AG10803 (cell line): Measurements from ENCODE around the gene SLCO4C1.

ENCODE experiments used
- DNase-seq: peaks from one replicate; pipeline ENCODE4 v3.0.0; 2010; ENCODE audit warnings: low read depth
- H3K4me3 ChIP-seq: 2 replicates; pipeline ENCODE4 v1.5.1; 2011; ENCODE audit warnings: mild to moderate bottlenecking, low read length, control low read depth
- CTCF ChIP-seq: conservative IDR thresholded peaks from 2 replicates; pipeline ENCODE4 v1.5.1; 2011; ENCODE audit warnings: mild to moderate bottlenecking, low read length, control low read depth, inconsistent platforms

Gene SLCO4C1

GRCh38 chr5:102309586-102309985, 13.5 kb upstream of the SLCO4C1 start:
- TF ChIP-seq CTCF, result no peak
- DNase-seq, result no peak

GRCh38 chr5:102307232-102307631, 11.1 kb upstream of the SLCO4C1 start:
- no peak for TF ChIP-seq CTCF
- H3K4me3 ChIP-seq, result no peak overlapping the region
- DNase-seq, result no peak

More at GRCh38 chr5:102309586-102309985, 13.5 kb upstream of the SLCO4C1 start:
- H3K4me3 ChIP-seq, result no peak overlapping the region

- no peak overlapping the region for H3K4me3 ChIP-seq
- no peak for TF ChIP-seq CTCF
- no peak for DNase-seq
Observed at GRCh38 chr5:102306121-102306520, 10.0 kb upstream of the SLCO4C1 start.

- no peak for DNase-seq
- no peak for TF ChIP-seq CTCF
- no peak overlapping the region for H3K4me3 ChIP-seq
Observed at GRCh38 chr5:102295534-102296177, 428 bp downstream of the SLCO4C1 start.

- no peak for TF ChIP-seq CTCF
- no peak for DNase-seq
- no peak overlapping the region for H3K4me3 ChIP-seq
Observed at GRCh38 chr5:102294886-102295395, 1.1 kb downstream of the SLCO4C1 start.

- no peak for DNase-seq
- no peak for TF ChIP-seq CTCF
Observed at GRCh38 chr5:102290004-102290403, 6.1 kb downstream of the SLCO4C1 start.

GRCh38 chr5:102289251-102289899, 6.7 kb downstream of the SLCO4C1 start:
- H3K4me3 ChIP-seq, result no peak overlapping the region
- no peak for DNase-seq
- TF ChIP-seq CTCF, result no peak

More at GRCh38 chr5:102290004-102290403, 6.1 kb downstream of the SLCO4C1 start:
- no peak overlapping the region for H3K4me3 ChIP-seq
